ENCODE results near the gene IBTK.

DNA sequence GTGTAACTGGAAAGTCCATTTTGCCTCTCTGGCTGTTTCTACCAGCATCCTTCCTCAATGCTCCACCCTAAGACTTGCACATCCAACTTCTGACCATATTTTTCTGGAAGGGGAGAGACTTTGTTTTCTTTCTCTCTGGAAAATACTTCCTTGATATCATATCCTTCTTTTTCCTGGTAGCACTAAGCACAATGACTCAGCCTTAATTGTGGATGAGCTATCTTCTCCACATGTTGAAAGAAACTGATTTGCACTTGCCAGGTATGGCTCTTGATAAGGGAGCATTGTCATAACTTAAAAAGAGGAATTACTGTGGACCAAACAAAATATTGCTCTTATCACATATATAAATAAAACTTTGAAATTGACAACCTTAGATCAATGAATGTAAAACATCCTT lies 30.1 kb upstream of the IBTK start:
- TF ChIP-seq, protein P1, sequence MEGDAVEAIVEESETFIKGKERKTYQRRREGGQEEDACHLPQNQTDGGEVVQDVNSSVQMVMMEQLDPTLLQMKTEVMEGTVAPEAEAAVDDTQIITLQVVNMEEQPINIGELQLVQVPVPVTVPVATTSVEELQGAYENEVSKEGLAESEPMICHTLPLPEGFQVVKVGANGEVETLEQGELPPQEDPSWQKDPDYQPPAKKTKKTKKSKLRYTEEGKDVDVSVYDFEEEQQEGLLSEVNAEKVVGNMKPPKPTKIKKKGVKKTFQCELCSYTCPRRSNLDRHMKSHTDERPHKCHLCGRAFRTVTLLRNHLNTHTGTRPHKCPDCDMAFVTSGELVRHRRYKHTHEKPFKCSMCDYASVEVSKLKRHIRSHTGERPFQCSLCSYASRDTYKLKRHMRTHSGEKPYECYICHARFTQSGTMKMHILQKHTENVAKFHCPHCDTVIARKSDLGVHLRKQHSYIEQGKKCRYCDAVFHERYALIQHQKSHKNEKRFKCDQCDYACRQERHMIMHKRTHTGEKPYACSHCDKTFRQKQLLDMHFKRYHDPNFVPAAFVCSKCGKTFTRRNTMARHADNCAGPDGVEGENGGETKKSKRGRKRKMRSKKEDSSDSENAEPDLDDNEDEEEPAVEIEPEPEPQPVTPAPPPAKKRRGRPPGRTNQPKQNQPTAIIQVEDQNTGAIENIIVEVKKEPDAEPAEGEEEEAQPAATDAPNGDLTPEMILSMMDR (IDR thresholded peaks at IDR 0.05), result no peak
- no peak for TF ChIP-seq POLR2AphosphoS5 (IDR thresholded peaks at IDR 0.05)
